KOPT-K1 (cell line): ENCODE measurements around the gene HS3ST3A1.

Experiments
- H3K27ac ChIP-seq: fragments of 200-600 bp; sonication (generic); 2 replicates; pipeline ENCODE4 v1.5.1; 2016; ENCODE audit warnings: antibody characterized with exemption, mild to moderate bottlenecking, low read depth, low read length; ENCODE audit not compliant: poor library complexity, severe bottlenecking
- H3K36me3 ChIP-seq: fragments of 200-600 bp; sonication (generic); 2 replicates; pipeline ENCODE4 v1.5.1; 2017; ENCODE audit warnings: antibody characterized with exemption, mild to moderate bottlenecking, low read length, moderate library complexity; ENCODE audit not compliant: insufficient read depth
- H3K9me3 ChIP-seq: fragments of 200-600 bp; sonication (generic); 2 replicates; pipeline ENCODE4 v1.5.1; 2017; ENCODE audit warnings: antibody characterized with exemption, low read length, mild to moderate bottlenecking; ENCODE audit not compliant: insufficient read depth, poor library complexity, severe bottlenecking

HS3ST3A1 gene

DNA sequence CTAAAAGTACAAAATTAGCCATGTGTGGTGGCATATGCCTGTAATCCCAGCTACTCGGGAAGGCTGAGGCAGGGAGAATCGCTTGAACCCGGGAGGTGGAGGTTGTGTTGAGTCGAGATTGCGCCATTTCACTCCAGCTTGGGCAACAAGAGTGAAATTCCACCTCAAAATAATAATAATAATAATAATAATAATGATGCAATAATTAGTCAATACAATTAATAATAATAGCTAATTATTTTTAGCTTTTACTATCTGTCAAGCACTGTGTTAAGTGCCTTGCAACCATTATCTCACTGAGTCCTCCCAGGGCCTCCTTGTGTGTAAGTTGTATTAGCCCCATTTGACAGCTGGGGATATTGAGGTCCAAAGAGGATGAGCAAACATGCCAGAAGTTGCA, 14.3 kb upstream of the HS3ST3A1 start:
- Histone ChIP-seq H3K9me3 (peaks cover 4% of the 10 kb centered on the region), H3K36me3 (no peaks in the 10 kb centered on the region), H3K27ac (no peak overlapping the region)

DNA sequence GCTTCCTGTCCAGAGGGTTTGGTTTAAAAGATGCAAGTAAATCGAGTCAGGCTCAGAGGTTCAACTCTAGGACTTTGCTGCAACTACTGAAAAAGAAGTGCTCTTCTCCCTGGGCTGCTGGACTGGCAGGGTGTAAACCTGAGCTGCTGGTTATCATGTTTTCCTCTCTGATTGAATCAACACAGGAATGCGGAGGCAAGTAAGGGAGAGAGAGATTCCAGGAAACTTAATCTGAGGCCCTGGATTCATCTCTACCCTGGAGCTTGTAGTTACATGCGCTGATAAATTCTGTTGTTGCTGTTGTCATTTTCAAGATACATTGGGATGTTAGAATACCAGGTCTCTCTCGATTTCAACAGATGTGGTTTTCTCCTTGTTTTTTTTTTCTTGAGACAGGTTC, 8.2 kb upstream of the HS3ST3A1 start:
- Histone ChIP-seq H3K36me3 (no peaks in the 10 kb centered on the region), H3K9me3 (peaks cover 4% of the 10 kb centered on the region), H3K27ac (no peak overlapping the region)

DNA sequence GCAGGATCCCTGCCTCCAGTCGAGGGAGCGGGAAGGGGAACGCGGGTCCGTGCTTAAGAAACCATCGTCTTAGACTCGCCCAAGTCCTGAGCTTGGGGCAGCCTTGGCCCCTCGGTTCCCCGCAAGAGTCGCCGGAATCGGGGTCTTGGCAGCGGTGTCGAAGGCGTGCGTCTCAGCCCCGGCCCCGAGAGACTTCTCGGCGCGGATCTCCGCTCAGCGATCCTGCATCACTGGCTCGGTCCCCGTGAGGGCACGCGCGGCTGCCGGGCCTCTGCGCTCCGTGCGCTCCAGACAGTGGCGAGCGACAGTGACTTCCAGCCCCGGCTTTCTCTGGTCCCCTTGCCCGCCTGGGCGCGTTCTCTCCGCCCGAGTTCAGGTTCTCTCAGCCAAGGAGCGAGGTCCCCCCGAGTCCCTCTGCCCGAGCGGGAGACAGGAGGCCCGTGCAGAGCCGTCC, 380 bp downstream of the HS3ST3A1 start:
- Histone ChIP-seq H3K27ac (no peak overlapping the region), H3K36me3 (no peaks in the 10 kb centered on the region), H3K9me3 (no peaks in the 10 kb centered on the region)

DNA sequence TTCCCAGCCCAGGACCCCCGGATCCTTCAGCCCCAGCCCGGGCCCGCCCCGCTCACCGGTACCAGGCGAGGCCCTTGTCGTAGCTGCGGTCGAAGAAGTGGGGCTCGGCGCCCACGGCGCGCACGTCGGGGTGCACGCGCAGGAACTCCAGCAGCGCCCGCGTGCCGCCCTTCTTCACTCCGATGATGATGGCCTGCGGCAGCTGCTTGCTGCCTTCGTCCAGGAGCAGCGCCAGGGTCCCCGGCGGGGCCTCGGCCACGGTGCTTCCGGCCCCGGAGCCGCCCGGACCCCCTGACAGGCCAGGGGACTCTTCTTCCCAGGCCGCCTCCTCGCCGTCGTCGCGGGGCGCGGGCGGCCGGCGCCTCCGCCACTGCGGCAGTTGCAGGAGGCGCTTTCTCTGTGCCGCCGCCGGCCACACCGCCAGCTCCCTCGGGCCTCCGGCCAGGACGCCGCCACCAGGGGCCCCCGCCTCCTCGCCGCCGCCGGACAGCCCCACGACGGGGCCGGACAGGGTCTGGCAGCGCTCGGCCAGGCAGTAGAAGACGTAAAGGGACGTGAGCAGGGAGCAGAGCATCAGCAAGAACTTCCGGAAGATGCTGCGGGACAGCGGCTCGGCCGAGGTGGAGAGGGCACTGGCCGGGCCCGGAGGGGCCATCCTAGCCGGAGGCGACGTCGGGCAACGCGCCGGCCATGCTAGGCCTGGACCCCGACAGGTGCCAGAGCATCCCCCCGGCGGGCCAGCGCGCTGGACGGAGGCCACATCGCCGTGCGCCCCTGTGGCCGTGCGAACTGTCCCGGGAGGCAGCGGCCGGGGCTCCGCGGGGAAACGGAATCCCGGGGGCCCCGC, 1.0 kb downstream of the HS3ST3A1 start:
- Histone ChIP-seq H3K27ac (no peak overlapping the region), H3K36me3 (no peaks in the 10 kb centered on the region), H3K9me3 (no peaks in the 10 kb centered on the region)

DNA sequence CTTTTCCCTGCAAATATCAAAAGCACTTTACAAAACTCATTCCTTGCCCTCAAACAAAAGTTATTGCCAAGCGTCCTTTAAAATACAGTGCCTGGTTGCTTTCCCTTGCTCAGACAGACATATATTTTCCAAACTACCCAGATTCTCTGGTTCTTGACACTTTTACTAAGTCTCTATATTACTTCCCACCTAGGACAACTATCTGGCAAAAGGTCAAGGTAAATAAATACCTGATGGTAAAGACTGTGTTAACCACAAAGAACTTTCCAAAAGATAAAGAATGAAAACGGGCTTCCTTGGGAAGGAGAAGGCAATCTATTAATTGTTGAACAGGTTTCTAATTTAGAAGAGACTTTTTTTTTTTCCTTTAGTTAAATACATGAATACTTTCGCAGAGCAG, 1.9 kb downstream of the HS3ST3A1 start:
- Histone ChIP-seq H3K9me3 (no peaks in the 10 kb centered on the region), H3K36me3 (no peaks in the 10 kb centered on the region), H3K27ac (no peak overlapping the region)

DNA sequence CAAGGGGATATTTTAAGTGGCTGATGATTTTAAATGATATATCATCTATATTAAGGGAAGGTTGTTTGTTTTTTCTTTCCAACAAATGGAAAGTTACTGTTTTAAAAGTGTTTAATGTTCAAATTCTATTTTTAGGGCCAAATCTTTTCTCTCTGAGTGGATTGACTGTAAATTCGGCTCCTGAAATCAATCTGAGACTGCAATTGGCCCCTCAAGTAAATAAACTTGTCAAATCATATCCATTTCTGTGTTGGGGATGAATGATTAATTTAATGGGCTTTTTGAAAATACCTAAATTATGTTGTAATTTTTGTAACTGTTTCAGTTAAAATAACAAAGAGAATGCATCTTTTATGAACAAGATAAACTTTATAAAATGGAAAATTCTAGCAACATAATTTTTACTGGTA, 2.6 kb downstream of the HS3ST3A1 start:
- Histone ChIP-seq H3K36me3 (no peaks in the 10 kb centered on the region), H3K9me3 (no peaks in the 10 kb centered on the region), H3K27ac (no peak overlapping the region)

DNA sequence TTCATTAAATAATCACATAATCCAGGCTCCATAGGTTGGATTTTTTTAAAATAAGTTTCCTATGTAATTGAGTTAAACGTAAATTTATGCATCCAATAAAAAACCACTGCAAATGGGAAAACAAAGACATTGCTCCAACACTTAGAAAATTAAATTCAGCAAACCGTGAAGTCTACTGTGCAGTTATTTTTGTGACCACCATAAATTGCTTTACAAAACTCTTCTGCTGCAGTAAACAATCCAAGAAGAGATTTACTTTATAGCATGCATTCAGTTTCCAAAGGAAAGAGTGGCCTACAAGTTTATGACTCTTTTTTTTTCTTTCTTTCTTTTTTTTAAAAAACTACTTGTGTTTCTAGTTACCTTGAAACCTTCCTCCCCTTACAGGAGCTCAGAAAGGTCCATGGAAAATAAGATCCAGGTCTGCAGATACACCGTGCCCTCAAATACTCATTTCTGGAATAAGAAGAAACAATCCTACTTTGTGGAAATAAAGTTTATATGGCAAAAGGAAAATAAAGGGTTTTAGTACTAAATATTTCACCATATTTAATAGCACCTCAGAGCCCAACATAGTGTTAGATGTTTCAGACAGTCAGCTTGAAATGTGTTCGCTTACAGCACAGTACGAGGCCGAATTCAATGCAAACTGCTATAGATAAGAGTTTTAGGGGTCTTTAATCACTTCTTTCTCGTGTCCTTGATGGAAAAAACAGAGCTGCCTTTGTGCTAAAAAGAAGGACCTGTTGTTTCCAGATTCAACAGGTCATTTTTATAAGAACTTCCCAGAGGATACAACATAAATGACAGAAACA, 3.2 kb downstream of the HS3ST3A1 start:
- Histone ChIP-seq H3K36me3 (no peaks in the 10 kb centered on the region), H3K9me3 (no peaks in the 10 kb centered on the region), H3K27ac (no peak overlapping the region)

DNA sequence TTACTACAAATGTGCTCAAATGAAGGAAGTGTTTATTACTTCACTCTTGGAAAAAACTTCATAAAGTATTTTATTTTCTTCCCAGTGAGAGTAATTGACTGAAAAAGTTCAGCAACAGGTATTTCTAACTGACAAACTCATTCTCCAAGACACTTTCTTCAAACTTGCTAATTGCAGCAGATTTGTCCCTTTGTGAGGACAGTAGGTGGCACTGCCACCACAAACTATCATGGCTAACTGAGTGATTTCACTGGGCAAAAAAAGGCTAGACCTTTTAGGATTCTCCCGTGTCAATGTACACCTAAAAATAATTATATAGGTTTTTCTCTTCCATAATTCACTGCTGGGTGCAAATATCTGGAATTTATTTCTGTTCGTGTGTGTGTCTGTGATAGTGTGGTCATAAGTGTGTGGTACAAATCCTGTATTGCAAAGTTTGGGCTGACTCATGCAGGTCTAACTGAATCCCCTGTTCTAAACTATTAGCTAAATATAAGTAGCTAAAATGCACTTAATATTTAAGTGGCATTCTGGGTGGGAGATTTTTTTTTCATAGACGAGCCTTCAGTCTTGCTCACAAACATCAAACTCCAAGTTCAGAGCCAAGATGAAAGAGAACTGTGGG, 3.9 kb downstream of the HS3ST3A1 start:
- no peak overlapping the region for H3K27ac ChIP-seq
- H3K9me3 ChIP-seq: no peaks in the 10 kb centered on the region
- no peaks in the 10 kb centered on the region for H3K36me3 ChIP-seq

DNA sequence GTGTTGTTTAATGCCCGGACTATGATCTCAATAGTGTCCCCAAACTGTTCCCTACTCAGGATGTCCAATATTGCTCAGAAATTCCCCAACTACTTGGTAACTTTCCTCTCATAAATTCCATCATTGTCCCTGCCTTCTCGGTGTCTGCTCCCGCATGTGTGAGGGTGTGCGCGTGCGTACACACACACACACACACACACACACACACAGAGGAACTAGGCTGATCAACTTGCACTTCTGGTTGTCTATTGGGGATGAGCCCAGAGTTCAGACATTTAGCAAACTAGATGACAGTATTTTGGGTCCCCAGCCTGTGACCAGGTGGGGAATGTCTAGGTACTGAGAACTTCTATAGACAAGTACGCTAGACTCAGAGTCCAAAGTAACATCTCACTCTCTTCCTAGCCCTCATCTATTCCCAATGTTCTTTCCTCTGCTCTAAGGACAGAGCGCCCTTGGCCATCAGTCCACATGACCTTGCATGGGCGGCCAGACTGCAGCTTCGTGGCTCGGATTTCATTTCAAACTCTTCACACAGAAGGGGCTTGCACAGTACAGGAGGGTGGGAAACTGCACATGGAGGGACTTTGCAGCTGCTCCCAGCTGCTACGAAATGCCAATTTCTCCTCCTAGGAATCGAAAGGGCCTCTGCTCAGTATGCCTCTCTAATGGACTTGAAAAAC, 5.3 kb downstream of the HS3ST3A1 start:
- Histone ChIP-seq H3K27ac (no peak overlapping the region), H3K9me3 (no peaks in the 10 kb centered on the region), H3K36me3 (no peaks in the 10 kb centered on the region)

DNA sequence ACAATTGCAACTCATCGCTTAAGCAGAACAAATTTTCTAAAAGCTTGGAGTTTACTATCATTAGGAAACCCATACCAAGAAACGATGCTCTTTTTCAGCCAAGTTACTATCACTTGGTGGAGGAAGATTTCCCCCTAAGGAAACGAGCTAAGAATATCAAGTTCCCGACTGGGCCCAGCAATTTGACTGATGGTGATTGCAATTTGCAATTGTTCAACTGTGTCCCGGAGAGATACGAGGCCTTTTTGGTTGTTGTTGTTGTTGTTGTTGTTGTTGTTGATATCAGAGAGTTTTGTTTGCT, 6.2 kb downstream of the HS3ST3A1 start:
- Histone ChIP-seq H3K9me3 (no peaks in the 10 kb centered on the region), H3K27ac (no peak overlapping the region), H3K36me3 (no peaks in the 10 kb centered on the region)

DNA sequence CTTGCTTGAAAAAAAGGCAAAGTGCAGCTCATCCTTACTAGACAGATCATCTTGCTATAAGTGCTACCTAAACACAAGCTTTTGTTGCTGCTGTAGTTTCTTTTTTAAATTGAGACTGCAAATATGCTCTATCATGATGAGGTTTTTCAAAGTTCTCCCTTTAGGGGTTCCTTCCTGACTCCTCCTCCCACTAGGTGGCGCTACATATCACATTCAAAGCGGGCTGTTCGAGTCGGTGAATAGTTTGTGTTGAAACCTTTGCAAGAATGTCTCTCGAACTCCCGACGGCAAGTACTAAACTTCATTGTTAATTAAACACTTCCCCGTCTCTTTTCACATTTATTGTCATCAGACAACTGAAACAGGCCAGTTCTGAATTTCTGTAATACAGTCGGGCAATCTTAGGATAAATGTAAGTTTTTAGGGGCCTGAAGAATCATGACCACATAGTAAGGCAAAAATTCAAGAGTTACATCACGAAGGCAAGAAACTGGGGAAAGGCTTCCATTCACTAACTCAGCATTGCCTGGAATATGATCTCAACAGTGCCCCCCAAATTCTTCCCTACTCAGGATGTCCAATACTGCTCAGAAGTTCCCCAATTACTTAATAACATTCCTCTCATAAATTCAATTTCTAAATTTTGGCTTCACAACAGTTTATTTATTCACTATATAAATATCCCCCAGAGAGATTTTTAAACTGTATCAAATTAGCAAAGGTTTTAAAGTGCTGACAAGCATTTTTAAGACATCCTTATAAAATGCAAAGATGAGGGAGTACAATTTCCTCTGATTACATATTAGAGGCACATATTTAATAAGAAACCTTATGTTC, 6.7 kb downstream of the HS3ST3A1 start:
- Histone ChIP-seq H3K9me3 (no peaks in the 10 kb centered on the region), H3K27ac (no peak overlapping the region), H3K36me3 (no peaks in the 10 kb centered on the region)

DNA sequence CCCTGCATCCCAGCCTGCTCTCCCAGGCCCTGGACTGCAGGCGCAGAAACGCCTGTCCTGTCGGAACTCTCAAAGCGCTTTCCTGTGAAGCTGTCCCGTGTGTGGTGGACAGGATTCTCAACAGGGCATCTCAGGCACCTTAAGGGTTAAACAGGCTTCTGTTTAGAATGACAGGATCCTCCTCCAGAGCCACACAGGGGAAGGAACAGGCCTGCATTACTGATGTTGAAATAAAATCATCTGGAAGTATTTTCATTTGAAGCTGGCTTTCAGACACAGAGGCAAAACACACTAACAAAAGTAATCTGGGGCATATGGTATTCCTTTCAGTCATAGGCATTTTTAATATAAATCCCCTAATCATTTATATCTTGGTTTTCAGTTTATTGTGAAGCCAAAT, 7.4 kb downstream of the HS3ST3A1 start:
- H3K27ac ChIP-seq: no peak overlapping the region
- no peaks in the 10 kb centered on the region for H3K36me3 ChIP-seq

DNA sequence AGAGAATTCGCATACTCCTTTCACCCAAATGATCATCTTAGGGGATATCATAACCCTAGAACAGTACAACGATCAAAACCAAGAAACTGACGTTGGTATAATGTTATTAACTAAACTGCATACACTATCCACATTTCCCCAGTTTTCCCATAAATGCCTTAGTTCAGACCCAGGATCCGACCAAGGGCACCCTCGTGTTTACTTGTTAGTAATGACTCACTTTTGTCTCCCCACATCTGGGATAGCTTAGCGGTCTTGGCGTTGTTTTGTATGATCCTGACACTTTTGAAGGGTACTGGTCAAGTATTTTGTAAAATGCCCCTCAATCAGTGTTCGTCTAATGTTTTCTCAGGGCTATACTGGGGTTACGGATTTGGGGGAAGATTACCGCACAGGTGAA, 8.0 kb downstream of the HS3ST3A1 start:
- Histone ChIP-seq H3K36me3 (no peaks in the 10 kb centered on the region), H3K27ac (no peak overlapping the region), H3K9me3 (no peaks in the 10 kb centered on the region)

More for the DNA sequence above, 7.4 kb downstream of the HS3ST3A1 start:
- no peaks in the 10 kb centered on the region for H3K9me3 ChIP-seq

DNA sequence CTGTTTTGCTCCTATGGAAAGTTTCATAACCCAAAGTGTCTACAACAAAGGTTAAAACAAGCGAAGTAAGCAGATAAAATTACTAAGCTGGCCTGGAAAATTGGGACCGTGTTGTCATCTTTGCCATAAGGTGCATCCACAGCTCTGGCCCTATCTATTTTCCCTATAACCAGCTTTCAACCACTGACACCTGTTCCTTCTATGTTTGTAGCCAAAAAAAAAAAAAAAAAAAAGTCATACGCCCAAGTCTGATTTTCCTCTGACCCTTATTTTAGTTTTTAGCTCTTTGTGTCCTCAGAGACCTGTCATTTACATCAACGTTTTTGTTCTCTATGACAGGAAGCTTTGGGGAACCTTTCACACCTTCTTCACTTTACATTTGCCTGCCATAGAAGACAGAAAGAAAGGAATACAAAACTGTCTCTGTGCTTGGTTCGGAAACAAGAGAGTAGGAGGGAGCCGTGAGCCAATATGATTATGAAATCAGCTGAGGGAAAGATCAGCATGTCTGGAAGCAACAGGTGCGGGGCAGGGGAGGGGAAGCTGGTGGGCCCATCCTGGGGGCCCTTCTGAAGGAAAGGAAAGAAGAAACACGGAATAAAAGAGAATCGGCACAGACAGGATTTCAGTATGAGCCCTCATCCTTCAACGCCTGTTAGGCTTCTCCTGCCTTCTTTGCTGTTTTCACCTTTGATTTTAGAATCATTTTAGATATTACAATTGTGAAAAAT, 8.5 kb downstream of the HS3ST3A1 start:
- Histone ChIP-seq H3K9me3 (no peaks in the 10 kb centered on the region), H3K36me3 (no peaks in the 10 kb centered on the region), H3K27ac (no peak overlapping the region)
